GM12873 (cell line): Measurements from ENCODE around the gene FAM117A.

Source experiments
- CTCF ChIP-seq: IDR thresholded peaks from 2 replicates; pipeline ENCODE4 v1.5.1; 2012; ENCODE audit warnings: low read depth, mild to moderate bottlenecking, moderate library complexity, low read length, control low read depth; ENCODE audit not compliant: insufficient read depth; ENCODE audit errors: missing control alignments

Gene FAM117A

GRCh38 chr17:49763735-49764558 is at the start of gene FAM117A:
TSS of gene FAM117A (minus strand) at chr17:49764131. CDS start at chr17:49764087, 44 bp downstream.
- no peak for TF ChIP-seq CTCF

- no peak for TF ChIP-seq CTCF
These were observed 45.1 kb upstream of the FAM117A start for GRCh38 chr17:49809056-49809455.

GRCh38 chr17:49798738-49799137 is 34.8 kb upstream of the FAM117A start:
- no peak for TF ChIP-seq CTCF

GRCh38 chr17:49798182-49798581 is 34.3 kb upstream of the FAM117A start:
- no peak for TF ChIP-seq CTCF

- no peak for TF ChIP-seq CTCF
These were observed 31.4 kb upstream of the FAM117A start for GRCh38 chr17:49795372-49795771.

- TF ChIP-seq CTCF: no peak
These were observed 29.4 kb upstream of the FAM117A start for GRCh38 chr17:49793309-49793708.

- TF ChIP-seq CTCF: no peak
These were observed 25.3 kb upstream of the FAM117A start for GRCh38 chr17:49789243-49789578.
